ENCODE data around the gene MSH2. TPM values are rescaled to one million over a fixed set of nuclear protein-coding genes. Genes with fewer than 3 reads are reported as not detected.
"Not testable (repeated sequence)": the region's sequence is repeated elsewhere in the genome, so short reads cannot be mapped to it uniquely, and the experiment has no call there.

The MSH2 gene
- polyA plus RNA-seq, 4 donors, result 64.6 to 84.3 (median 79.6) TPM

- DNase-seq (ENCODE audit: low read depth in 4 of 4, low spot score in 3 of 4), result not testable (repeated sequence)
Observed at GRCh38 chr2:47406649-47407330, 3.8 kb downstream of the MSH2 start.

GRCh38 chr2:47407976-47408375 is 5.0 kb downstream of the MSH2 start:
- DNase-seq (ENCODE audit: low read depth in 4 of 4, low spot score in 3 of 4), result not testable (repeated sequence)

- no peak for DNase-seq (ENCODE audit: low read depth in 4 of 4, low spot score in 3 of 4)
Observed at GRCh38 chr2:47414682-47415458, 11.9 kb downstream of the MSH2 start.

GRCh38 chr2:47420214-47420613 is 17.3 kb downstream of the MSH2 start:
- DNase-seq (ENCODE audit: low read depth in 4 of 4, low spot score in 3 of 4), result no peak

GRCh38 chr2:47420683-47421082 is 17.7 kb downstream of the MSH2 start:
- not testable (repeated sequence) for DNase-seq (ENCODE audit: low read depth in 4 of 4, low spot score in 3 of 4)

GRCh38 chr2:47422016-47422415 is 19.1 kb downstream of the MSH2 start:
- no peak for DNase-seq (ENCODE audit: low read depth in 4 of 4, low spot score in 3 of 4)

GRCh38 chr2:47422560-47422959 is 19.6 kb downstream of the MSH2 start:
- no peak for DNase-seq (ENCODE audit: low read depth in 4 of 4, low spot score in 3 of 4)

- DNase-seq (ENCODE audit: low read depth in 4 of 4, low spot score in 3 of 4), result no peak
Observed at GRCh38 chr2:47426786-47427185, 23.8 kb downstream of the MSH2 start.

GRCh38 chr2:47429795-47430194 is 26.8 kb downstream of the MSH2 start:
- DNase-seq (ENCODE audit: low read depth in 4 of 4, low spot score in 3 of 4), result no peak

- not testable (repeated sequence) for DNase-seq (ENCODE audit: low read depth in 4 of 4, low spot score in 3 of 4)
Observed at GRCh38 chr2:47433006-47433405, 30.1 kb downstream of the MSH2 start.

GRCh38 chr2:47433445-47433844 is 30.5 kb downstream of the MSH2 start:
- DNase-seq (ENCODE audit: low read depth in 4 of 4, low spot score in 3 of 4), result not testable (repeated sequence)

- peak in 3 of 4 donors; percentile 5 to 12 (median 9) for DNase-seq (ENCODE audit: low read depth in 4 of 4, low spot score in 3 of 4)
Observed at GRCh38 chr2:47437287-47437686, 34.3 kb downstream of the MSH2 start.

- DNase-seq (ENCODE audit: low read depth in 4 of 4, low spot score in 3 of 4), result no peak
Observed at GRCh38 chr2:47438106-47438505, 35.1 kb downstream of the MSH2 start.

GRCh38 chr2:47438783-47439182 is 35.8 kb downstream of the MSH2 start:
- no peak for DNase-seq (ENCODE audit: low read depth in 4 of 4, low spot score in 3 of 4)

GRCh38 chr2:47451790-47452189 is 48.8 kb downstream of the MSH2 start:
- DNase-seq (ENCODE audit: low read depth in 4 of 4, low spot score in 3 of 4), result no peak

- DNase-seq (ENCODE audit: low read depth in 4 of 4, low spot score in 3 of 4), result no peak
Observed at GRCh38 chr2:47452761-47453160, 49.8 kb downstream of the MSH2 start.

- DNase-seq (ENCODE audit: low read depth in 4 of 4, low spot score in 3 of 4), result not testable (repeated sequence)
Observed at GRCh38 chr2:47454818-47455217, 51.9 kb downstream of the MSH2 start.

- DNase-seq (ENCODE audit: low read depth in 4 of 4, low spot score in 3 of 4), result no peak
Observed at GRCh38 chr2:47455411-47455810, 52.5 kb downstream of the MSH2 start.

GRCh38 chr2:47456851-47457250 is 53.9 kb downstream of the MSH2 start:
- DNase-seq (ENCODE audit: low read depth in 4 of 4, low spot score in 3 of 4), result no peak

GRCh38 chr2:47457268-47457667 is 54.3 kb downstream of the MSH2 start:
- no peak for DNase-seq (ENCODE audit: low read depth in 4 of 4, low spot score in 3 of 4)

- no peak for DNase-seq (ENCODE audit: low read depth in 4 of 4, low spot score in 3 of 4)
Observed at GRCh38 chr2:47459021-47459420, 56.1 kb downstream of the MSH2 start.

GRCh38 chr2:47460766-47461165 is 57.8 kb downstream of the MSH2 start:
- DNase-seq (ENCODE audit: low read depth in 4 of 4, low spot score in 3 of 4), result no peak
